H1 (cell line): ENCODE data around the gene ZMPSTE24.

Experiments
- BCL11A ChIP-seq, 2 experiments: IDR thresholded peaks; one replicate each; pipeline ENCODE4 v1.6.1; 2011; ENCODE audit warnings: low read depth in 2 of 2, low read length in 2 of 2, mild to moderate bottlenecking in 2 of 2
- CBX5 ChIP-seq: fragments of 300-800, 300-1000 bp; sonication (generic); IDR thresholded peaks from 2 replicates; pipeline ENCODE4 v1.7.1; 2016; ENCODE audit warnings: antibody characterized with exemption, low read length, low read depth
- CBX8 ChIP-seq: fragments of 300-800, 300-1000 bp; sonication (generic); IDR thresholded peaks from 2 replicates; pipeline ENCODE4 v1.7.1; 2016; ENCODE audit warnings: low read depth, low read length, borderline replicate concordance
- CEBPB ChIP-seq: IDR thresholded peaks from 2 replicates; pipeline ENCODE4 v1.6.1; 2012; ENCODE audit warnings: low read depth, low read length
- CTCF ChIP-seq, 3 experiments: IDR thresholded peaks; 1 replicate in 2 of 3; 2 replicates in 1 of 3; pipeline versions ENCODE4 v1.5.1 to v1.6.1; 2011; ENCODE audit warnings: low read length in 3 of 3, mild to moderate bottlenecking in 3 of 3, inconsistent platforms in 2 of 3, low read depth in 1 of 3, moderate library complexity in 1 of 3; ENCODE audit not compliant: insufficient read depth in 1 of 3; ENCODE audit errors: control extremely low read depth in 1 of 3
- E2F6 ChIP-seq: IDR thresholded peaks from 2 replicates; pipeline ENCODE4 v1.6.1; 2012; ENCODE audit warnings: inconsistent platforms
- EZH2 ChIP-seq: fragments of 200-600 bp; sonication (generic); IDR thresholded peaks from 2 replicates; pipeline ENCODE4 v1.7.1; 2012; ENCODE audit warnings: low read depth, mild to moderate bottlenecking, moderate library complexity, low read length, inconsistent platforms; ENCODE audit not compliant: severe bottlenecking
- JUND ChIP-seq: IDR thresholded peaks from 2 replicates; pipeline ENCODE4 v1.6.1; 2011; ENCODE audit warnings: mild to moderate bottlenecking, improper control_type of control experiment, low read length
- KDM5A ChIP-seq: fragments of 200-600 bp; IDR thresholded peaks from 2 replicates; pipeline ENCODE4 v1.7.1; 2012; ENCODE audit warnings: mild to moderate bottlenecking, low read length, inconsistent platforms, mixed read lengths
- MAX ChIP-seq: IDR thresholded peaks from 2 replicates; pipeline ENCODE4 v1.6.1; 2012; ENCODE audit warnings: inconsistent platforms
- NRF1 ChIP-seq: IDR thresholded peaks from 2 replicates; pipeline ENCODE4 v1.6.1; 2011; ENCODE audit warnings: mild to moderate bottlenecking, low read depth, low read length, improper control_type of control experiment
- POLR2A ChIP-seq, 2 experiments: IDR thresholded peaks; 1 replicate in 1 of 2; 2 replicates in 1 of 2; pipeline ENCODE4 v1.6.1; 2011; ENCODE audit warnings: low read depth in 2 of 2, low read length in 2 of 2, mild to moderate bottlenecking in 2 of 2; ENCODE audit errors: control extremely low read depth in 1 of 2
- SRF ChIP-seq: IDR thresholded peaks from 2 replicates; pipeline ENCODE4 v1.6.1; 2011; ENCODE audit warnings: mild to moderate bottlenecking, low read depth, low read length, moderate library complexity
- USF2 ChIP-seq: IDR thresholded peaks from 2 replicates; pipeline ENCODE4 v1.6.1; 2011; ENCODE audit warnings: low read length, improper control_type of control experiment

GRCh38 chr1:40241362-40241761, 16.7 kb upstream of the ZMPSTE24 start:
- no peak for TF ChIP-seq CTCF (IDR thresholded peaks at IDR 0.05; ENCODE audit: control extremely low read depth in 1 of 3, insufficient read depth in 1 of 3, low read depth in 1 of 3, low read length in 3 of 3)
- no peak for TF ChIP-seq BCL11A (IDR thresholded peaks at IDR 0.05; ENCODE audit: low read depth in 2 of 2, low read length in 2 of 2)
- no peak for TF ChIP-seq POLR2A (IDR thresholded peaks at IDR 0.05; ENCODE audit: control extremely low read depth in 1 of 2, low read depth in 2 of 2, low read length in 2 of 2)
- TF ChIP-seq CBX5 = no peak
- TF ChIP-seq SRF = no peak
- no peak for TF ChIP-seq MAX
- TF ChIP-seq USF2 = no peak
- no peak for TF ChIP-seq EZH2
- TF ChIP-seq NRF1 = no peak
- TF ChIP-seq CEBPB = no peak
- TF ChIP-seq JUND = no peak
- no peak for TF ChIP-seq KDM5A
- no peak for TF ChIP-seq E2F6
- TF ChIP-seq CBX8 = no peak
